GM06990 (cell line): ENCODE measurements around the gene CZIB.
"Not testable (repeated sequence)": the region's sequence is repeated elsewhere in the genome, so short reads cannot be mapped to it uniquely, and the experiment has no call there.

Experiments used
- DNase-seq: peaks from one replicate; pipeline ENCODE4 v3.0.0-alpha.2; 2011; ENCODE audit not compliant: insufficient read length; ENCODE audit errors: extremely low read depth
- H3K27me3 ChIP-seq: replicated peaks from 2 replicates; pipeline ENCODE4 v1.6.0; 2011; ENCODE audit warnings: low read length; ENCODE audit not compliant: control insufficient read depth, insufficient read depth
- H3K36me3 ChIP-seq: 2 replicates; pipeline ENCODE4 v1.5.1; 2011; ENCODE audit warnings: low read length; ENCODE audit not compliant: control insufficient read depth, insufficient read depth
- H3K4me3 ChIP-seq: replicated peaks from 2 replicates; pipeline ENCODE4 v1.5.1; 2011; ENCODE audit warnings: low read depth, mild to moderate bottlenecking, control low read depth, low read length
- CTCF ChIP-seq: IDR thresholded peaks from 2 replicates; pipeline ENCODE4 v1.5.1; 2011; ENCODE audit warnings: low read length, control low read depth, mild to moderate bottlenecking, inconsistent platforms; ENCODE audit not compliant: insufficient read depth, poor library complexity, severe bottlenecking

The CZIB gene

DNA sequence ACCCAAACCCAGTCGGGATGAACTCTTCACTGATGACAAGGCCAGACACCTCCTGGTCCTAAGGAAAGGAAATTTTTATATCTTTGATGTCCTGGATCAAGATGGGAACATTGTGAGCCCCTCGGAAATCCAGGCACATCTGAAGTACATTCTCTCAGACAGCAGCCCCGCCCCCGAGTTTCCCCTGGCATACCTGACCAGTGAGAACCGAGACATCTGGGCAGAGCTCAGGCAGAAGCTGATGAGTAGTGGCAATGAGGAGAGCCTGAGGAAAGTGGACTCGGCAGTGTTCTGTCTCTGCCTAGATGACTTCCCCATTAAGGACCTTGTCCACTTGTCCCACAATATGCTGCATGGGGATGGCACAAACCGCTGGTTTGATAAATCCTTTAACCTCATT is 10.1 kb downstream of the CZIB start:
- Histone ChIP-seq H3K36me3 (peaks cover 28% of the 10 kb centered on the region), H3K27me3 (no peaks in the 10 kb centered on the region), H3K4me3 (no peak overlapping the region)
- TF ChIP-seq CTCF, result no peak
- DNase-seq, result no peak

DNA sequence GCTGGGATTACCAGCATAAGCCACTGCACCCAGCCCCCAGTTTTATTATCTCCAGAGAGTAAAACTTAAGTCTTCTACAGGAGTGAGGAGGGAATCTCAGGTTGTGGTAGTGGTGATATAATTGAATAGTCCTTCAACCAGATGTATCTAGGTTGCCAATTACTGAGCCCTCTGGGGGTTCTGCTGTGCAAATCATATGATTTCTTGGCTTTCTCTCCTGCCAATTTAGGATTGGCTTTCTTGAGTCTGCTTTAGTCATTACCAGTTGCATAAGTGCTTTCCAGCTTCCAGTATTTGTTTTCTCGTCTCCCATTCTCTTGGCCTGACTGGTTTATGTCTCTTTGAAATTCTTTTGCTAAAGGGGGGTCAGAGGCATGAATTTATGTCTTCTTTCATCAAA is 12.7 kb downstream of the CZIB start:
- Histone ChIP-seq H3K4me3 (no peak overlapping the region), H3K27me3 (no peaks in the 10 kb centered on the region), H3K36me3 (peaks cover 24% of the 10 kb centered on the region)
- TF ChIP-seq CTCF, result no peak
- DNase-seq, result no peak

DNA sequence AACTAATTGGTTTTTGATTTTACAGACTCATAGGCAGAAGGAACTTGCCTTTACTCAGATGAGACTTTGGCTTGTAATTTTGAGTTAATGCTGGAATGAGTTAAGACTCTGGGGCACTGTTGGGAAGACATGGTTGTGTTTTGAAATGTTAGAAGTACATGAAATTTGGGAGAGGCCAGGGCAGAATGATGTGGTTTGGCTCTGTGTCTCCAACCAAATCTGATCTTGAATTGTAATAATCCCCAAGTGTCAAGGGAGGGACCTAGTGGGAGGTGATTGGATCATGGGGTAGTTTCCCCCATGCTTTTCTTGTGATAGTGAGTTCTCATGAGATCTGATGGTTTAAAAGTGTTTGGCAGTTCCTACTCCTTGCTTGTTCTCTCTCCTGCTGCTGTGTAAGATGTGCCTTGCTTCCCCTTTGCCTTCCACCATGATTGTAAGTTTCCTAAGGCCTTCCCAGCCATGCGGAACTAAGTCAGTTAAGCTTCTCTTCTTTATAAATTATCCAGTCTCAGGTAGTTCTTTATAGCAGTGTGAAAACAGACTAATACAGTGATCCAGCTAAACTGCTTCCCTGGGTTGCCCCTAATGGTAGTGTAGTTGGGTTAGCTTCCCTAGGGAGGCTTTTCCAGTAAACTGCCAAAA is 13.6 kb downstream of the CZIB start:
- H3K36me3 ChIP-seq, result peaks cover 23% of the 10 kb centered on the region
- TF ChIP-seq CTCF, result no peak

DNA sequence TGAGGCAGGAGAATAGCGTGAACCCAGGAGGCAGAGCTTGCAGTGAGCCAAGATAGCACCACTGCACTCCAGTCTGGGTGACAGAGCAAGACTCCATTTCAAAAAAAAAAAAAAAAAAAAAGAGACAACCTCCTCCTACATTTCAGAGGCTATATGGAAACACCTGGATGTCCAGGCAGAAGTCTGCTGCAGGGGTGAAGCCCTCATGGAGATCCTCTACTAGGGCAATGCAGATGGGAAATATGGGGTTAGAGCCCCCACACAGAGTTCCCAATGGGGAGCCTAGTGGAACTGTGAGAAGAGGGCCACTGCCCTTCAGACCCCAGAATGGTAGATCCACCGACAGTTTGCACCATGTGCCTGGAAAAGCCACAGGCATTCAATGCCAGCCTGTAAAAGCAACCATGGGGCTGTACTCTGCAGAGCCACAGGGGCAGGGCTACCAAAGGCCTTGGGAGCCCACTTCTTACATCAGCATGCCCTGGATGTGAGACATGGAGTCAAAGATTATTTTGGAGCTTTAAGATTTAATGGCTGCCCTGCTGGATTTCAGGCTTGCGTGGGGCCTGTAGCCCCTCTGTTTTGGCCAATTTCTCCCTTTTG is 14.2 kb downstream of the CZIB start:
- not testable (repeated sequence) for H3K27me3 ChIP-seq, H3K4me3 ChIP-seq, DNase-seq
- H3K36me3 ChIP-seq, result peaks cover 18% of the 10 kb centered on the region

More for the DNA sequence above, 13.6 kb downstream of the CZIB start:
- no peak for DNase-seq
- no peak overlapping the region for H3K4me3 ChIP-seq
- no peaks in the 10 kb centered on the region for H3K27me3 ChIP-seq

GRCh38 chr1:53205496-53205895 is 14.9 kb downstream of the CZIB start:
- DNase-seq, H3K4me3 ChIP-seq, H3K27me3 ChIP-seq: not testable (repeated sequence)
- peaks cover 14% of the 10 kb centered on the region for H3K36me3 ChIP-seq

DNA sequence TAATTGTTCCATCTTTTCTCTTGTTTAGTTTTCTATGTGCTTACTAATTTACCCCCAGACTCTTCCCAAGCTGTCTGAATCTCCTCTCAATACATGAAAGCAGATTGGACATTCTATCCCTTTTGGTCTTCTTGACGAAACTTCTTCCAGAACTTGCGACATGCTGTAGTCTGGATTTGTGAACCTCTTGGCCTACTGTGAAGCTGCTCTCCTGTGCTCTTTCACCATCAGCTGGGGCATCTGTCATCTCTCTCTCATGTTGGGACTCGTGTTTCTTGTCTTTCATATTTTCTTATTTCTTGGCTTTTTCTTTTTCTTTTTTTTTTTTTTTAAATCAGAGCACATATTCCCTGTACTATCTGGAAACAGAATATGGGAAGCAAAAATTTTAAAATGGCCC is 17.0 kb downstream of the CZIB start:
- no peak for TF ChIP-seq CTCF
- Histone ChIP-seq H3K4me3 (no peak overlapping the region), H3K27me3 (no peaks in the 10 kb centered on the region), H3K36me3 (peaks cover 10% of the 10 kb centered on the region)
- DNase-seq, result no peak

DNA sequence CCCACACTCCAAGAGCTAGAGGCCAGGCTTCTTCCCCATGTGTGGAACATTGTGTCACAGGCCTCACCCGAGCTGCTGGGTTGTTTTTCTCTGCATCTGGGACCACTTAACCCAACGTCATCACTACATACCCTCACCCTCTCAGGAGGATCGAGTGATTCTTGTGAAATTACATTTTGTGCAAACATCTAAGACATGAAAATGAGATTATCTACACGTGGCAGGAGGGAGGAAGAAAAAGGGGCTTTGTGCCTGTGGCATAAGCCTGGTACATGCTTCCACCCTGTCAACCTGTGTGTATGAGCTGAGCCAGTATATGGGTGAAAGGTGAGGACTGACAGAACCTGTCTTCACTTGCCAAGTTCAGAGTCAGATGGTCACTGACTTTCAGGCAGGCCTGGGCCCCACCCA is 22.2 kb downstream of the CZIB start:
- H3K4me3 ChIP-seq, result peak overlapping the region; percentile 86; the same call in 1 of the 2 replicates
- TF ChIP-seq CTCF, result no peak
- no peaks in the 10 kb centered on the region for H3K27me3 ChIP-seq
- DNase-seq, result no peak
- H3K36me3 ChIP-seq, result no peaks in the 10 kb centered on the region
